HL-60 (cell line): Measurements from ENCODE around the gene KDM4C.

Source experiments
- POLR2AphosphoS5 ChIP-seq: IDR thresholded peaks from 2 replicates; pipeline ENCODE4 v1.6.1; 2012; ENCODE audit warnings: low read depth
- TF ChIP-seq, protein P1 (sequence below): IDR thresholded peaks from one replicate; pipeline ENCODE4 v1.5.1; 2011; ENCODE audit warnings: low read length, control low read depth, inconsistent platforms; ENCODE audit not compliant: insufficient read depth

DNA sequence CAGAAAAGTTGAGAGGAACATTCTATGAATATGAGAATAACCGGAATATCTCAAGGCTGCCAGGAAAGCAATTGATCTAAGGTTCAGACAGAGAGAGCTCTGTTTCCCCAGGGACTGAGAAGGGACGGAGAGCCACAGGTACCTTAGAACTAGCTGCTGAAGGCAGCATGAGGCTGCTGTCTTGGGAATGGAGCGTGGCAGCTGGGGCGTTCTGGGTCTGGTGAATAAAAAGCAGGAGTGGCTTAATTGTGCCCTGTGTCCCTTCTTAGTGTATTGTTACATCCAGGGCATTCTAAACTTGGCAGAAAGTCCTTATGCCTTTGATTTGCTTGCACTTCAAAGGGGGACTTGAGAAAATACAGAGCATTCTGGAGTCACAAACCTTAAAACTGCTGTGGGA is 434.5 kb downstream of the KDM4C start:
- no peak for TF ChIP-seq POLR2AphosphoS5
- TF ChIP-seq, protein P1, sequence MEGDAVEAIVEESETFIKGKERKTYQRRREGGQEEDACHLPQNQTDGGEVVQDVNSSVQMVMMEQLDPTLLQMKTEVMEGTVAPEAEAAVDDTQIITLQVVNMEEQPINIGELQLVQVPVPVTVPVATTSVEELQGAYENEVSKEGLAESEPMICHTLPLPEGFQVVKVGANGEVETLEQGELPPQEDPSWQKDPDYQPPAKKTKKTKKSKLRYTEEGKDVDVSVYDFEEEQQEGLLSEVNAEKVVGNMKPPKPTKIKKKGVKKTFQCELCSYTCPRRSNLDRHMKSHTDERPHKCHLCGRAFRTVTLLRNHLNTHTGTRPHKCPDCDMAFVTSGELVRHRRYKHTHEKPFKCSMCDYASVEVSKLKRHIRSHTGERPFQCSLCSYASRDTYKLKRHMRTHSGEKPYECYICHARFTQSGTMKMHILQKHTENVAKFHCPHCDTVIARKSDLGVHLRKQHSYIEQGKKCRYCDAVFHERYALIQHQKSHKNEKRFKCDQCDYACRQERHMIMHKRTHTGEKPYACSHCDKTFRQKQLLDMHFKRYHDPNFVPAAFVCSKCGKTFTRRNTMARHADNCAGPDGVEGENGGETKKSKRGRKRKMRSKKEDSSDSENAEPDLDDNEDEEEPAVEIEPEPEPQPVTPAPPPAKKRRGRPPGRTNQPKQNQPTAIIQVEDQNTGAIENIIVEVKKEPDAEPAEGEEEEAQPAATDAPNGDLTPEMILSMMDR, result no peak
